Renal cortex interstitium (tissue), 3 donors: ENCODE data around the gene LMO2. TPM values are rescaled to one million over a fixed set of nuclear protein-coding genes. Genes with fewer than 3 reads are reported as not detected.

ENCODE experiments used
- polyA plus RNA-seq, 3 donors: library from polyadenylated mRNA; unstranded; fragments of 120-200 nt; gene quantifications; one replicate each; pipeline ENCODE4 v1.2.1, GENCODE V29; 2013; ENCODE audit not compliant: insufficient read length in 3 of 3

The LMO2 gene
- polyA plus RNA-seq, 3 donors = 21.3 to 32.4 (median 31.2) TPM

Other genes starting within 250 kb of the LMO2 start
- not detected for gene C11orf91, start 191.2 kb downstream of the LMO2 start, polyA plus RNA-seq
- 100 to 1,000 TPM; 228 to 244 (median 243) TPM for gene CD59, start 155.7 kb downstream of the LMO2 start, polyA plus RNA-seq
- 10 to 100 TPM; 52.0 to 65.8 (median 54.3) TPM for gene FBXO3, start 117.6 kb downstream of the LMO2 start, polyA plus RNA-seq
- 100 to 1,000 TPM; 238 to 310 (median 256) TPM for gene CAPRIN1, start 159.7 kb upstream of the LMO2 start, polyA plus RNA-seq
- gene NAT10, start 213.6 kb upstream of the LMO2 start, polyA plus RNA-seq = 10 to 100 TPM; 52.7 to 62.8 (median 56.6) TPM